Stimulated activated CD4-positive, alpha-beta T cell treated with anti-CD3 and anti-CD28 coated beads, Interleukin-4, amount 100 ng/mL, for 4 hours (primary cell): ENCODE measurements around the gene SMC1A.
"Not testable (repeated sequence)": the region's sequence is repeated elsewhere in the genome, so short reads cannot be mapped to it uniquely, and the experiment has no call there.

Source experiments
- DNase-seq, 2 experiments: peaks; one replicate each; pipeline ENCODE4 v3.0.0-alpha.2; 2020

The SMC1A gene

DNA sequence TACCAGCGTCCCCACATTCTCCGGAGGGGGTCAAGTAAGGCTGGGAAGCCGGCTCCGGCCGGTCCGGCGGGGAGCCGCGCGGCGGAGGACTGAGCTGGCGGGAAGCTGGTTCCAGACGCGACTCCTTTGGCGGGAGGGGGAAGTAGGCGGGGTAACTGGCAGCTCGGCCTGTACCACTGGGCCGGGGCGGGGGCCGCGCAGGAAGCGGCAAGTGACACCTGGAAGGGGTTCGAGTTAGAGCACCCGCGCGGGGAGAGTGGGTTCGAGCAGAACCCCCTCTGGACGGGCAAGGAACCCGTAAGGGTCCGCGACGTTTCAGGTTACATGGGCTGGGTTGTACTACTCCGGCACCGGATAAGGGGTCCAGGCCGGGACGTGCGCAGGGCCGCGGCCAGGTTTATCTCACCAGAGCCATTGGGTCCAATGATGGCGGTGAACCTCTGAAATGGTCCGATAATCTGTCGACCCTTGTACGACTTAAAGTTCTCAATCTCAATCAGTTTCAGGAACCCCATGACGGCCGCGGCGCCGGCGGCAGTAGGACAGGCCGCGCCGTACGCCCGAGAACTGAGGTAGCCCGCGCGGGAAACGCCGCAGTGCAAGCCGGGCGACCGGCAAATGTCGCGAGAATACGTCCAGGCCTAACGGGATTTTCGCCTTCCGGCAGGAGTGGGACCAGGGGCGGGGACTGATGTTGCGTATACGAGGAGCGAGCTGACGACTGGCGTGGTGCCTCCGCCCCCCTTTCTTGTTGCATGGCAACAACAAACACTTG lies at the start of gene SMC1A:
Gene SMC1A, minus strand, starts transcription at position 569 of the 775 bp plus-strand sequence. Its CDS starts 54 bp downstream, at position 515.
- peak; percentile 86 to 95 for DNase-seq

GRCh38 chrX:53471346-53471745 lies 48.9 kb upstream of the SMC1A start:
- no peak for DNase-seq

GRCh38 chrX:53468659-53469058 lies 46.2 kb upstream of the SMC1A start:
- not testable (repeated sequence) for DNase-seq

- DNase-seq: no peak
Observed at GRCh38 chrX:53458082-53458481, 35.6 kb upstream of the SMC1A start.

DNA sequence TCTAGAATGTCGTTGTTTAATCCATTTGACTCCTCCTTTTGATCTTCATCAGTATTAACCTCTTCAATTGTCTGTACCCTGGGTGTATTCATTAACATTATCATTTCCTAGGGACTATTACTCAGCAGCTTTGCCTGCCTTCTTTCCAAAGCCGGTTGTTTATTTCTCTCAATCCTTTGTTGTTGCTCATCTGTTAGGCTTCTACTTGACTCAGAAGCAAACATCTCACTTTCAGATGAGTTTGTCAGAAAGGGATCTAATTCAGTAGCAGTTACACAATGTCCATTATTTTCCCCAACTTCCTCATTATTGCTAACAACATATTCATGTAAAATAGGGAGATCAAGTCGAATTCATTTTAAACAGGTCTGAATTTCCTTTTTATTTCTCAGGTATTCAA lies 33.8 kb upstream of the SMC1A start:
- DNase-seq: no peak

DNA sequence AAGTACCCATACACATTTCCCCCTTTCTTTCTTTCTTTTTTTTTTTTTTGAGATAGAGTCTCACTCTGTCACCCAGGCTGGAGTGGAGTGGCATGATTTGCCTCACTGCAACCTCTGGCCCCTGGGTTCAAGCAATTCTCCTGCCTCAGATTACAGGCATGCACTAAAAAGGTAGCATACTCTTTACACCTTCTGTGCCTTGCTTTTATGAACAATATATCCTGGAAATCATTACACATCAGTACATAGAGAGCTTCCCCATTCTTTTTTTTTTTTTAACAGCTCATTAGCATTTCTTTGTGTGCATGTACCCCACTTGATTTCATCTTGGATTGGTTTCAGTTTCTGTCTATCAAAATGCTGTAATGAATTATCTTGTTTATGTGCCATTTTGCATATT lies 30.4 kb upstream of the SMC1A start:
- no peak for DNase-seq

GRCh38 chrX:53449632-53450031 lies 27.2 kb upstream of the SMC1A start:
- DNase-seq: no peak

DNA sequence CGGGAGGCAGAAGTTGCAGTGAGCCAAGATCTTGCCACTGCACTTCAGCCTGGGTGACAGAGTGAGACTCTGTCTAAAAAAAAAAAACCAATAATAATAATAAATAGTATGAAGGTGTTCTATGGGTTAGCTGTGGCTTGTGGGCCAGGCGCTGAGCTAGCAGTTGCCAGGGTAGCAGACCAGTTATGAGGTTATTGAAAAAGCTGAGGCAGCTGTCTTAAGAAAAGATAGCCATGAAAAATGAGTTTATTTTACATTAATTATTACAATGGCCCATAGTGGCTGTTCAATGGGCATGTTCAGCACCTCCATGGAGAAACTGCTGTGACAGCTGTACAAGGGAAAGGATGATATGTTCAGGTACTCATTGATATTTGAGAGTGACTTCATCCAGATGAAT lies 25.0 kb upstream of the SMC1A start:
- no peak for DNase-seq

DNA sequence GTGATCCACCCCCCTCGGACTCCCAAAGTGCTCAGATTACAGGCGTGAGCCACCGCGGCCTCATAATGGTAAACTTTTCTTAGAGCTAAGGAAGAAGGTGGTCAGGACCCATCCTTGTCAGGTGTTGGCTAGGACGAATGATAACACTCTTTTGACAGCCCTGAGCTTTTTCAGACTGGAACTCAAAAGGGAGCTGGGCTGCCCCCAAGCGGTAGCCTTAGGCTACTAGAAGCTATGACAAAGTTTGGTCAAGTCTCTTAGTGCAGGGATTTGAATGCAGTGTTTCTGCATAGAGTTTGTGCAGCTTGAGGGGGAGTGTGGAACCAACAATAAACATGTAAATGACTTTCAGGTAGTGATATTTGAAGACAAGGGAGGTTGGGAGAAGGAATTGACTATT lies 23.5 kb upstream of the SMC1A start:
- peak; percentile 26 to 31 for DNase-seq

DNA sequence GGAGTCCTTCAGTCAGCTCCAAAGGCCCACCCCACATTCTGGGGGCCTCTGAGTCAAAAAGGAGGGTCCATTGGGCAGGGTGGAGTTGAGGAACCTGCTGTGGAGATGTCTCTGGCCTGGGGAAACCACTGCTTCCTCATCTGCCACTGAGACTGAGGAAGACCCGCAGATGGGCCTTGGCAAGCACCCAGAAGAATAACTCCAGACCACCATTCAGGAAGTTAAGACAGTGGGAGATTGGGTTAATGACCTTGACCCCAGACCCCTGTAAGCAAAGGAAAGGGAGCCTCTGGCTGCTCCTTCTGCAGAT lies 19.8 kb upstream of the SMC1A start:
- DNase-seq: no peak

DNA sequence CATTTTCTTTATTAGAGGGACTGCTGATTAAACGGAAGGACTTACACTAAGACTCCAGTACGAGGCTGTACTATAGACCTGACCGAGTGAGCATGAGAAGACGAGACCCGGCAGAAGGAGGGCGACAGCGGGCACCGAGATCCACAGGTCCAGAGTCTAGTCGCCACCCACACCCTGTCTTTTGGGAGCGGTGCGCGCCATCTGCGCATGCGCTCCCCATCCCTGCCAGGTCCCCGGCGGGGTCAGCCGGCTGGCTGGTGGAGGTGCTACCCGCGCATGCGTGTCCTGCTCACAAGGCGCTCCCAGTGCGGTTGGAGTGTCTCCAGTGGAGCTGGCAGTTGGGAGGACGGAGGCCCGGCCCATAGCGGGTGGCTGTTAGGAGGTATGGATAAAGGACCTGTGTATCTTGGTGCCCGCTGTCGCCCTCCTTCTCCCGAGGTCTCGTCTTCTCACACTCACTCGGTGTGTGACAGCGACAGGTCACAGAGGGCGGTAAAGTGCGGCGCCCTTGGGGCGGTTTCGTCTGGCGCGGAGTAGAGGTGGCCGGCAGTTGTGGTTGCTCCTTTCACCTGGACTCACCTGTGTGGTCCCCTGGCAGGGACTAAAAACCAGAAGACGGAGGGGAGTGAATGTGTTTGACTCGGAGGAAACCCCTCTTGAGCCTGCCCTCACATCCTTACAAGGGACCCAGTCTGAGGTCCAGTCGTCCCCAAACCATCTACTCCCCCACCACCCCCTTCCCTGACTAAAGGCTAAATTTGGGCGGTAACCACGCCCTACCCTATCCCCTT lies 19.3 kb upstream of the SMC1A start:
- peak; percentile 69 to 73 for DNase-seq

- DNase-seq: peak; percentile 2 to 23
Observed at GRCh38 chrX:53440621-53441517, 18.4 kb upstream of the SMC1A start.

- no peak for DNase-seq
Observed at GRCh38 chrX:53440101-53440500, 17.6 kb upstream of the SMC1A start.

- DNase-seq: no peak
Observed at GRCh38 chrX:53438832-53439230, 16.4 kb upstream of the SMC1A start.

DNA sequence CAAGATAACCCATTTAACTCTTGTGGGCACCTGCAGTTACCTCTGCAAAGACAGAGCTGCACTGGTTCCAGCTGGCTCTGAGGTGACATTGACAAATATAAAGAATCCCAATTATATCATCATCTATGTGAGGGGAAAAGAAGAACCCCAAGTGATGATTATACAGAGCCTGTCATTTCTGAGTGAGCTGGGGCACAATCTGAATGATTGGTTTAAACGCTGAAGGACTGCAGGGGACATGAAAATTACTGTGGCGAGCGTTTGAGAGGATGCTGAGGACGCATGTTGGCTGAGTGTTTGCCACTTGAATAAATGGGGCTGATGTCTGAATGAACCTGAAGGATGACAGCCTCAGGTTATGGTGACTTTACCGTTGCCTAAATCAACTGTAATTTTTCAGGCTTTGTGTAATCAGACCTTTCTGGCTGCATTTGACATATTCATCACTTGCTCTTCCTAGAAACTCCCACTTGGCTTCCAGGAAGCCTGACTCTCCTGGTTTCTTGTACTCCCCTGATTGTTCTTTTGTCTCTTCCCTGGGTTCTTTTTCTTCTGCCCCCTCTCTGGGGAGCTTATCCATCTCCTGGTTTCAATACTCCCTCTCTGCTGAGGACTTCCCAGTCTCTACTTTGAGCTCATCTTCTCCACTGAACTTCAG lies 15.8 kb upstream of the SMC1A start:
- no peak for DNase-seq

- no peak for DNase-seq
Observed at GRCh38 chrX:53437206-53437605, 14.8 kb upstream of the SMC1A start.

DNA sequence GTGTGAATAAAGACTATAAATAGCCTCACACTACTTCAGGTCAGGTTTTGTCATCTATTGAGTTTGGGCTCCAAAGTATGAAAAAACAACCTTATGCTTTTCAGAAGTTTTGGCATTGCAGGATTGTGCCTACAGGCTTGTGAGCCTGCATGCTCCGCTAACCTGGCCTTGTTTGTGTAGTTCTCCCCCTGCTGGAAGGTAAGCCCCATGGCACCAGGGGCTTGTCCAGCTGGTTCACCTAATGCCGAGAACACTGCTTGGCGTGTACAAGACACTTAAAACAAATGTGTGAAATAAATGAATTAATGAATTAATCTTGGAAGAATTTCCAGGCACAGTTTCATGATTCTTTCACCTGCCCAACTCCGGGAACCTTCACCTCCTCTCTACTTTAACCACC lies 13.5 kb upstream of the SMC1A start:
- peak; percentile 36 to 44 for DNase-seq

GRCh38 chrX:53433651-53434639 lies 11.5 kb upstream of the SMC1A start, which contains the start of gene HSD17B10:
Gene HSD17B10, minus strand, starts transcription at chrX:53434370. Its CDS starts 25 bp downstream, at chrX:53434345.
- peak; percentile 82 to 83 for DNase-seq

- DNase-seq: no peak
Observed at GRCh38 chrX:53430231-53430630, 7.8 kb upstream of the SMC1A start.

- DNase-seq: no peak
Observed at GRCh38 chrX:53429755-53430154, 7.3 kb upstream of the SMC1A start.

DNA sequence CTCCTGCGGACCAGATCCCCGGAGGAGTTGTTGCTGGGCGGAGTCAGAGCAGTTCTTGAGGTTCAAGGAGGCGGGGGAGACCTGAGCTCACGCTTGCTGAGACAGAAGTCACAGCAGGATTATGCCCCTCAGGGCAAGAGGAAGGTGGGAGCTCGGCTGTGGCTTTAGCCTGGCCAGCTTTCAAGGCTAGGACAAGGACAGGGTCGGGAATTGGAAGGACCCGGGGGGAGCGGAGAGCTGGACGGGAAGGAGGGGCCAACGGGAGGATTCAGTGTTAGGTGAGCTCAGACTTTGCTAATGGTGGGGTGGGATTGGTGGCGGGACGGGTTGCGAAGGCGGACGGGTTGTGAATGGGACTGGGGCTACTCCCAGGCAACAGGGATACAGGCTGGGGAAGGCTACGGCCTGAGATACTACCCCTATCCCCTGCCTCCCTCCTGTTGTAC lies 430 bp upstream of the SMC1A start, which contains the start of gene RIBC1:
Gene RIBC1, plus strand, starts transcription at position 13 of the 446 bp plus-strand sequence. CDS start 3,404 bp downstream, outside the sequence.
- DNase-seq: no peak
